UCSD-AML1 (cell line): ENCODE measurements around the gene AGRN.
"Not testable (repeated sequence)": the region's sequence is repeated elsewhere in the genome, so short reads cannot be mapped to it uniquely, and the experiment has no call there.

Experiments
- DNase-seq: peaks from one replicate; lab custom pipeline; 2025; ENCODE audit not compliant: unreplicated experiment; lab: John Stamatoyannopoulos, UW

AGRN gene

GRCh38 chr1:1089731-1090423, 70.0 kb downstream of the AGRN start:
- no peak for DNase-seq

GRCh38 chr1:1090424-1091343, 70.8 kb downstream of the AGRN start:
- DNase-seq, result no peak

GRCh38 chr1:1091344-1092148, 71.6 kb downstream of the AGRN start:
- DNase-seq, result no peak

- DNase-seq, result no peak
Measured at GRCh38 chr1:1092149-1092855, 72.4 kb downstream of the AGRN start.

GRCh38 chr1:1092894-1093609, 73.1 kb downstream of the AGRN start:
- no peak for DNase-seq

GRCh38 chr1:1093610-1093943, 73.7 kb downstream of the AGRN start:
- no peak for DNase-seq

GRCh38 chr1:1094981-1095380, 75.1 kb downstream of the AGRN start:
- DNase-seq, result no peak

GRCh38 chr1:1096136-1096535, 76.2 kb downstream of the AGRN start:
- not testable (repeated sequence) for DNase-seq

GRCh38 chr1:1098681-1099421, 78.9 kb downstream of the AGRN start:
- DNase-seq, result no peak

GRCh38 chr1:1099506-1100183, 79.7 kb downstream of the AGRN start:
- DNase-seq, result no peak

- no peak for DNase-seq
Measured at GRCh38 chr1:1100296-1100695, 80.4 kb downstream of the AGRN start.

GRCh38 chr1:1101503-1101902, 81.6 kb downstream of the AGRN start:
- no peak for DNase-seq

- peak; percentile 24 for DNase-seq
Measured at GRCh38 chr1:1104152-1104551, 84.2 kb downstream of the AGRN start.
